GM21529 (cell line): Measurements from ENCODE around the gene AKAP1.

Experiments used
- ATAC-seq: cut with Tn5 transposase; IDR thresholded peaks from one replicate; pipeline ENCODE4 v1.9.1; 2021; ENCODE audit not compliant: unreplicated experiment

AKAP1 gene

GRCh38 chr17:57158795-57159194, 73.7 kb downstream of the AKAP1 start:
- no peak for ATAC-seq

- ATAC-seq = no peak
Observed at GRCh38 chr17:57160624-57161023, 75.6 kb downstream of the AKAP1 start.

DNA sequence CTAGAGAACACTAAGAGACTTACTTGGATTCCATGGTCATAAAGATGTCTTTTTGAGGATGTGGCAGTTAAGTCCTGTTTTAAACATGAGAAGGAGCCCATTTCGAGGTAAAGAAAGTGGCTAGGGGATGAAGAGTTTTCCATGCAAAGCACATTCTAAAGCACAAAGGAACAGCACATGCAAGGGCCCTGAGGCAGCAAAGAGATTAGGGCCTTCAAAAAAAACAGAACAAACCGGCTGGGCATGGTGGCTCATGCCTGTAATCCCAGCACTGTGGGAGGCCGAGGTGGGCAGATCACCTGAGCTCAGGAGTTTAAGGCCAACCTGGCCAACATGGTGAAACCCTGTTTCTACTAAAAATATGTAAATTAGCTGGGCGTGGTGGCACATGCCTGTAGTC, 79.8 kb downstream of the AKAP1 start:
- no peak for ATAC-seq

DNA sequence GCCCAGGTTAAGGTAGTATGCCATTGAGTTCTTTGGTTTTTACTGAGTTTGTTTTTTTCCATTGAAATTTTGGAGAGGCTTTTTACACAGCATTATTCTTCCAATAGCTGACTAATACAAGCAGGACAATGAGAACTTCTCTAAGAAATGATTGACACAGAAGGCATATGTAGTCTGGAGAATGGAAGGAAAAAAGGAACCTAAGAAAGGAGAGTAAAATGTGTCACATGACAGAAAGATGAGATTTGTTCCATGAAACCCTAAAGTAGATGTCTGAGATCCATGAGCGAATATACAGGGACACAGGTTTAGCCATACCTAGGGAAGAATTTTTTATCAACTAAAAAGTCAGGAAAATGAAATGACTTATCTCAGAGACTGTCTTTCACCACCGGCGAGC, 80.7 kb downstream of the AKAP1 start:
- ATAC-seq = no peak

DNA sequence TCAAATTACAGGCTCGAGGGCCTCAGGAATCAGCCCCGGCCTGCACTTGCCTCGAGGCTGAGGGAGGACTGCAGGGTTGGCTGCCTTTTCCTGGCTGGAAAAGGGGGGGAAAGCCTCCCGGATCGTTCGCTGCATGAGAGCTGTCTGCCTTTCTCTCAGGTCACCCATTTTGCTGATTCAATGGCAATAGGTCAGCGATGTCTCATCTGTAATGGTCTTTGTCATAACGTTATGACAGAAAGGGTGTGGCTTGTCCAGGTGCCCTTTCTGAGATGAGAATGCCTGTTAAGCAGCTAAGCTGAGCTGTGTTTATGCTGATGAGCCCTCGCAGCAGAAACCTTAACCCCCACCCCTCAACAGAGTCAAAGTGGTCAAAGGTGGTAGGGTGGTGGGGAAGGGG, 81.8 kb downstream of the AKAP1 start:
- no peak for ATAC-seq

- no peak for ATAC-seq
Observed at GRCh38 chr17:57168695-57169094, 83.6 kb downstream of the AKAP1 start.

DNA sequence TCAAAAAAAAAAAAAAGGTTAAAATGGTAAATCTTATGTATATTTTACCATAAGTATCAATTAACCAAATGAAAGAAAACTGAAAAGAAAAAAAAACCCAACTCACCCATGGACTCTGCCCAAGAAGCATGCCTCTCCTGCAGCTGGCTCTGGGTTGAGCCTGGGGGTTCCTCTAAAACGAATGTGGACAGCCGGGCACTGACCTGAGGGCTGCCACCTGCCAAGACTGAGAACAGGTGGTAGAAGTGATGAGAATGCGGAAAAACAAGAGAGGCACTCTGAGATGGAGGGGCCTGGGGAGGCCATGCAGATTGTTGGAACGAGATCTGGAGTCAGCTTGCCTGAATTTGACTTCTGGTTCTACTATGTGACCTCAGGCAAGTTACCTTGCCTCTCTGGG, 85.8 kb downstream of the AKAP1 start:
- no peak for ATAC-seq
